Bronchial epithelial cell (primary cell): Measurements from ENCODE around the gene PIP5K1A. TPM values are rescaled to one million over a fixed set of nuclear protein-coding genes. Genes with fewer than 3 reads are reported as not detected.

Experiments
- DNase-seq: peaks from one replicate; pipeline ENCODE4 v3.0.0-alpha.2; 2010; ENCODE audit warnings: low read depth
- FAIRE-seq: peaks from 2 replicates; lab custom pipeline; 2011; peaks lifted over from hg19 to GRCh38; lab: Jason Lieb, UNC
- H3K27me3 ChIP-seq: 2 replicates; pipeline ENCODE4 v1.5.1; 2011; ENCODE audit warnings: low read length; ENCODE audit not compliant: control insufficient read depth, insufficient read depth
- H3K36me3 ChIP-seq: 2 replicates; pipeline ENCODE4 v1.5.1; 2011; ENCODE audit warnings: low read length; ENCODE audit not compliant: control insufficient read depth, insufficient read depth
- H3K4me3 ChIP-seq: 2 replicates; pipeline ENCODE4 v1.5.1; 2011; ENCODE audit warnings: mild to moderate bottlenecking, low read depth, low read length, control low read depth
- total RNA-seq: library from RNA; depleted of rRNA; stranded (reverse); fragments of >200 nt; gene quantifications from 2 replicates; pipeline ENCODE4 v1.2.1, GENCODE V29; 2014
- TF ChIP-seq, protein P1 (sequence below): IDR thresholded peaks from 2 replicates; pipeline ENCODE4 v1.5.1; 2011; ENCODE audit warnings: mild to moderate bottlenecking, moderate library complexity, low read length, control low read depth, inconsistent platforms; ENCODE audit not compliant: insufficient read depth, severe bottlenecking

The PIP5K1A gene
- total RNA-seq, 1 donor from 2014 or later, result 44.0 TPM

DNA sequence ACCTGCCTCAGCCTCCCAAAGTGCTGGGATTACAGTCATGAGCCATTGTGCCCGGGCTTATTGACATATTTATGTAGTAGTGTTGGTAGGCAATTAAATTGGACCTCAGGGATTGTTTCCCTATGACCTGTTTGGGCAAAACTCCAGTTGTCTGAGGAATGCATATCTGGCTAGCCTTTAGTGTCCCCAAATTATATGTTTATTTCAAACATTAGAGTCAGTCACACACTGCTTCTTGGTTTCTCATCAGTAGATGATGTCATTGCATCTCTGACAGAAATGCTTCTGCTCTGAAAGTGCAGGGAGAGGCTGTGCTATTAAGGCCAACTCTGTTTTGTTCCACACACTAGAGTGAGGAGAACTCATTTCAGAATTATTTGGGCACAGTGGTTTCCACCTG is 12.5 kb downstream of the PIP5K1A start:
- H3K27me3 ChIP-seq, result no peaks in the 10 kb centered on the region
- H3K4me3 ChIP-seq, result no peak overlapping the region
- H3K36me3 ChIP-seq, result peaks cover 6% of the 10 kb centered on the region
- TF ChIP-seq, protein P1, sequence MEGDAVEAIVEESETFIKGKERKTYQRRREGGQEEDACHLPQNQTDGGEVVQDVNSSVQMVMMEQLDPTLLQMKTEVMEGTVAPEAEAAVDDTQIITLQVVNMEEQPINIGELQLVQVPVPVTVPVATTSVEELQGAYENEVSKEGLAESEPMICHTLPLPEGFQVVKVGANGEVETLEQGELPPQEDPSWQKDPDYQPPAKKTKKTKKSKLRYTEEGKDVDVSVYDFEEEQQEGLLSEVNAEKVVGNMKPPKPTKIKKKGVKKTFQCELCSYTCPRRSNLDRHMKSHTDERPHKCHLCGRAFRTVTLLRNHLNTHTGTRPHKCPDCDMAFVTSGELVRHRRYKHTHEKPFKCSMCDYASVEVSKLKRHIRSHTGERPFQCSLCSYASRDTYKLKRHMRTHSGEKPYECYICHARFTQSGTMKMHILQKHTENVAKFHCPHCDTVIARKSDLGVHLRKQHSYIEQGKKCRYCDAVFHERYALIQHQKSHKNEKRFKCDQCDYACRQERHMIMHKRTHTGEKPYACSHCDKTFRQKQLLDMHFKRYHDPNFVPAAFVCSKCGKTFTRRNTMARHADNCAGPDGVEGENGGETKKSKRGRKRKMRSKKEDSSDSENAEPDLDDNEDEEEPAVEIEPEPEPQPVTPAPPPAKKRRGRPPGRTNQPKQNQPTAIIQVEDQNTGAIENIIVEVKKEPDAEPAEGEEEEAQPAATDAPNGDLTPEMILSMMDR, result no peak
- FAIRE-seq (no peak), DNase-seq (no peak)

DNA sequence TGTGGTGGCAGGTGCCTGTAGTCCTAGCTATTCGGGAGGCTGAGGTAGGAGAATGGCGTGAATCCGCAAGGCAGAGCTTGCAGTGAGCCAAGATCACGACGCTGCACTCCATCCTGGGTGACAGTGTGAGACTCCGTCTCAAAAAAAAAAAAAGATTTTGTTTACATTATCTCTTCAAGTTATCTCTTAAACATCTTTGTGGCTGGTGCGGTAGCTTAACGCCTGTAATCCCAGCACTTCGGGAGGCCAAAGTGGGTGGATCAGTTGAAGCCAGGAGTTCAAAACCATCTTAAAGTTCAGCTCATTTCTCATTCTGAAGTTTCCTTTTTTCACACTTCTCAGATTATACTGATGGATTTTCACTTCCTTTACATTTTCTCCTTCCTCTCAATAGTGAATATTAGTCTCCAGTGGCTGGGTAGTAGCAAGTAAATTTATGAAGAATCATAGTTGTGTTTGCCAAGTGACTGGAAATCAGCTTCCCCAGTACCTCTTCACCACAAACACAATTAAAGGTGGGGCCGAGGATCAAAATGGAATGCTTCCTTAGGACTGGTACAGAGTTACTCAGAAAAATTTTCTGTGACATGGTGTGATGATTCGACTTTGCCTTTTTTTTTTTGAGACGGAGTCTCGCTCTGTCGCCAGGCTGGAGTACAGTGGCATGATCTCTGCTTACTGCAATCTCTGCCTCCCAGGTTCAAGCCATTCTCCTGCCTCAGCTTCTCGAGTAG is 13.8 kb downstream of the PIP5K1A start:
- TF ChIP-seq, protein P1, result no peak
- no peak for FAIRE-seq
- H3K27me3 ChIP-seq, result no peaks in the 10 kb centered on the region
- H3K36me3 ChIP-seq, result peaks cover 6% of the 10 kb centered on the region
- DNase-seq, result peak; percentile 38
- H3K4me3 ChIP-seq, result no peak overlapping the region

DNA sequence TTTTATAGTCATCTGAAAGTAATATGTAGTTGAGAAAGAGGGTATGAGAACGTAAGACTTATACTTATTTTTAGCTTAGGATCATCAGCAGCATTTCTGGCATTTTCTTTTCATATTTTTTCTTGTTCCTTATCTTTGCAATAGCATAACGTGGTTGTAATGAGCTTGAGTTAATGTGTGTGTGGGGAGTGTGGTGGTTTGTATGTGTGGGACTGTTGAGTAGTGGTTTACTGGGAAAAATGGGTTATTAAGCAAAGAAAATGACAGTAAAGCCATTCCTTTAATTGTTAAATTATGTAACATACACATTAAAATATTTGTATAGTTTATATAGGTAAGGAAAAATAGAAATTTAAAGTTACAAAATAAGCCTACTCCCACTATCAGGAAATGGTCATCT is 15.2 kb downstream of the PIP5K1A start:
- TF ChIP-seq, protein P1, result no peak
- Histone ChIP-seq H3K36me3 (peaks cover 6% of the 10 kb centered on the region), H3K4me3 (no peak overlapping the region), H3K27me3 (no peaks in the 10 kb centered on the region)
- FAIRE-seq, result no peak
- no peak for DNase-seq

DNA sequence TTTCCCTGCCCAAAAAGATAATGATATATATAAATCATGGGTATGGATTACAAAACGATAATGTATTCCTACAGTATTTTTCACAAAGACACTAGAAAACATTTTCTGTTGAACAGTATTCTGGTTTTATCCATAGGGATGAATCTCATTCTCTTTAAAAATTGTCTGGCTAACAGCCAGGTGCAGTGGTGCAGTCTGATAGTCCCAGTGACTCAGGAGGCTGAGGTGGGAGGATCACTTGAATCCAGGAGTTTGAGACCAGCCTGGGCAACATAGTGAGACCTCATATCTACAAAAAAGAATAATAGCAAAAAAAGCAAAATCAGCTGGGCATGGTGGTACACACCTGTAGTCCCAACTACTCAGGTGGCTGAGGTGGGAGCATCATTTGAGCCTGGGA is 23.3 kb downstream of the PIP5K1A start:
- Histone ChIP-seq H3K4me3 (no peak overlapping the region), H3K27me3 (no peaks in the 10 kb centered on the region), H3K36me3 (peaks cover 7% of the 10 kb centered on the region)
- DNase-seq (no peak), FAIRE-seq (no peak)
- TF ChIP-seq, protein P1, result no peak

DNA sequence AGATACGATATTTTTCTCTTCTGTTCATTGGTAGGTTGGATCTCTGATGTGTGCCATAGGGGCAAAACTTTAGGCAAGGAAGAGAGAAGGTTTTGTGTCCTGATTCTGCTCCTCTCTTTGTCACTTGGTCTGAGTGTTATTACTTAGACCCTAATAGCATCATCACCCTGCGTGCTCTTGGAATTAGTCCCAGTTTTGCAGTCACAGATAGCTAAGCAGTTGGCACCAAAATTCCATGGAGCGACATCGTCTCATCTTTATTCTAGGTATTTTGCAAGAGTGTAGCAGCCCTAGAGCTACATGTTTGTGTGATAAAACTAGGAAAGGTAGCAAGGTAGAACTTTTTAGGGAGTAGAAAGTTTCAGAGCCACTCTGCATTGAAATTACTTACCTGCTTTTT is 23.8 kb downstream of the PIP5K1A start:
- H3K4me3 ChIP-seq, result no peak overlapping the region
- peaks cover 7% of the 10 kb centered on the region for H3K36me3 ChIP-seq
- DNase-seq (no peak), FAIRE-seq (no peak)
- TF ChIP-seq, protein P1, result no peak
- H3K27me3 ChIP-seq, result no peaks in the 10 kb centered on the region

DNA sequence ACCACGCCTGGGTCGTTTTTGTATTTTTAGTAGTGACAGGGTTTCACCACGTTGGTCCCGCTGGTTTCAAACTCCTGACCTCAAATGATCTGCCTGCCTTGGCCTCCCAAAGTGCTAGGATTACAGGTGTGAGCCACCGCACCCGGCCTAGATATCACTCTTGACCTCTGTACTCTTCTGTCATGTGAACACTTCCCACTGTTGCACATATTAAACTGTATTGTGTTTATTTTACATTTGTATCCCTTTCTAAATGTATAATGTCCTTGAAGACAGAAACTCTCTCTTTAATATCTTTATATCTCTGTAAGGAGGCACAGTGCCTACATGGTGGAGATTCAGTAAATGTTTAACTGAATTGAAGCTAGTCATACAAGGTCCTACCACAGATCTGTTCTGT is 36.9 kb downstream of the PIP5K1A start:
- no peak overlapping the region for H3K4me3 ChIP-seq
- H3K36me3 ChIP-seq, result peaks cover 50% of the 10 kb centered on the region
- no peaks in the 10 kb centered on the region for H3K27me3 ChIP-seq
- FAIRE-seq (no peak), DNase-seq (no peak)
- TF ChIP-seq, protein P1, result no peak
